HG02588 (cell line): ENCODE data around the gene CD164L2.
A peak's percentile ranks its signal among the peaks of the same experiment; 100 is the strongest.
"Not testable (repeated sequence)": the region's sequence is repeated elsewhere in the genome, so short reads cannot be mapped to it uniquely, and the experiment has no call there.

Source experiments
- ATAC-seq: cut with Tn5 transposase; IDR thresholded peaks from one replicate; pipeline ENCODE4 v1.9.1; 2021; ENCODE audit warnings: mild to moderate bottlenecking, moderate library complexity; ENCODE audit not compliant: unreplicated experiment

The CD164L2 gene

GRCh38 chr1:27405598-27406361 is 22.6 kb upstream of the CD164L2 start:
- ATAC-seq, result not testable (repeated sequence)

- no peak for ATAC-seq
Observed at GRCh38 chr1:27405074-27405473, 21.9 kb upstream of the CD164L2 start.

- no peak for ATAC-seq
Observed at GRCh38 chr1:27403931-27404330, 20.8 kb upstream of the CD164L2 start.

GRCh38 chr1:27403065-27403726 is 20.1 kb upstream of the CD164L2 start:
- ATAC-seq, result no peak

GRCh38 chr1:27402349-27402754 is 19.2 kb upstream of the CD164L2 start:
- no peak for ATAC-seq

- no peak for ATAC-seq
Observed at GRCh38 chr1:27400963-27401341, 17.8 kb upstream of the CD164L2 start.

GRCh38 chr1:27400082-27400962 is 17.2 kb upstream of the CD164L2 start:
- ATAC-seq, result no peak

GRCh38 chr1:27399251-27400025 is 16.3 kb upstream of the CD164L2 start:
- ATAC-seq, result no peak

GRCh38 chr1:27398405-27399149 is 15.4 kb upstream of the CD164L2 start:
- no peak for ATAC-seq

GRCh38 chr1:27397749-27398148 is 14.6 kb upstream of the CD164L2 start:
- no peak for ATAC-seq

- ATAC-seq, result no peak
Observed at GRCh38 chr1:27397110-27397509, 14.0 kb upstream of the CD164L2 start.

- no peak for ATAC-seq
Observed at GRCh38 chr1:27395441-27396195, 12.5 kb upstream of the CD164L2 start.

- ATAC-seq, result no peak
Observed at GRCh38 chr1:27394925-27395324, 11.8 kb upstream of the CD164L2 start.

GRCh38 chr1:27394282-27394658 is 11.1 kb upstream of the CD164L2 start:
- no peak for ATAC-seq

GRCh38 chr1:27393641-27394281 is 10.6 kb upstream of the CD164L2 start:
- ATAC-seq, result no peak

- ATAC-seq, result no peak
Observed at GRCh38 chr1:27392778-27393635, 9.9 kb upstream of the CD164L2 start.

GRCh38 chr1:27392096-27392777 is 9.1 kb upstream of the CD164L2 start, which contains the start of gene GPR3:
Gene GPR3, plus strand, starts transcription at chr1:27392622. Its CDS starts 1,177 bp downstream, at chr1:27393799.
- peak; percentile 77 for ATAC-seq
